Subcutaneous adipose tissue (tissue), 4 donors: ENCODE results near the gene KIF5C. TPM values are rescaled to one million over a fixed set of nuclear protein-coding genes. Genes with fewer than 3 reads are reported as not detected.

Experiments
- CTCF ChIP-seq: fragments of 450-650 bp; IDR thresholded peaks from one replicate; pipeline ENCODE4 v1.5.1; 2016; ENCODE audit warnings: low read depth, mild to moderate bottlenecking, control low read depth, antibody characterized with exemption, moderate library complexity
- total RNA-seq, 4 donors: library from RNA; depleted of rRNA; stranded (reverse); fragments of >200 nt; gene quantifications; one replicate each; pipeline ENCODE4 v1.1.0, GENCODE V29; 2016

KIF5C gene
- total RNA-seq, 4 donors from 2014 or later: 1.5 to 4.6 (median 2.0) TPM

- TF ChIP-seq CTCF: no peak
These were observed 12.4 kb downstream of the KIF5C start for GRCh38 chr2:148887350-148888002.

GRCh38 chr2:148888003-148888501, 13.0 kb downstream of the KIF5C start:
- TF ChIP-seq CTCF: no peak

GRCh38 chr2:148888986-148889385, 14.0 kb downstream of the KIF5C start:
- TF ChIP-seq CTCF: no peak

- TF ChIP-seq CTCF: no peak
These were observed 18.9 kb downstream of the KIF5C start for GRCh38 chr2:148893906-148894305.

GRCh38 chr2:148896136-148896535, 21.1 kb downstream of the KIF5C start:
- no peak for TF ChIP-seq CTCF

- TF ChIP-seq CTCF: no peak
These were observed 24.8 kb downstream of the KIF5C start for GRCh38 chr2:148899638-148900318.

GRCh38 chr2:148900350-148900837, 25.4 kb downstream of the KIF5C start:
- no peak for TF ChIP-seq CTCF
